HepG2 (cell line): ENCODE measurements around the gene COQ9. TPM values are rescaled to one million over a fixed set of nuclear protein-coding genes. Genes with fewer than 3 reads are reported as not detected.

ENCODE experiments used
- HINFP ChIP-seq: sonication (generic); formaldehyde crosslinking; IDR thresholded peaks from 2 replicates; pipeline ENCODE4 v1.4.0; 2020; ENCODE audit warnings: low read depth, mild to moderate bottlenecking, missing genetic modification reagents
- HNRNPK ChIP-seq: fragments of 200-400 bp; formaldehyde crosslinking; IDR thresholded peaks from 2 replicates; pipeline ENCODE4 v1.6.1; 2018; ENCODE audit warnings: low read length, low read depth, moderate library complexity, mild to moderate bottlenecking; ENCODE audit not compliant: poor library complexity, severe bottlenecking
- NFE2L1 ChIP-seq: sonication (generic); formaldehyde crosslinking; IDR thresholded peaks from 2 replicates; pipeline ENCODE4 v1.4.0; 2020; ENCODE audit warnings: missing genetic modification reagents, mild to moderate bottlenecking, borderline replicate concordance
- SKIL ChIP-seq: sonication (generic); formaldehyde crosslinking; IDR thresholded peaks from 2 replicates; pipeline ENCODE4 v1.8.0; 2022; ENCODE audit warnings: missing genetic modification reagents, mild to moderate bottlenecking, moderate library complexity, borderline replicate concordance
- SMYD3 ChIP-seq: sonication (generic); formaldehyde crosslinking; IDR thresholded peaks from 2 replicates; pipeline ENCODE4 v1.8.1; 2023; ENCODE audit warnings: mild to moderate bottlenecking, missing genetic modification reagents
- SSRP1 ChIP-seq: IDR thresholded peaks from 2 replicates; pipeline ENCODE4 v1.6.1; 2016; ENCODE audit warnings: control low read depth
- TGIF2 ChIP-seq: IDR thresholded peaks from 2 replicates; pipeline ENCODE4 v1.6.1; 2016; ENCODE audit warnings: control low read depth, missing compliant biosample characterization
- ZBTB4 ChIP-seq: sonication (generic); formaldehyde crosslinking; IDR thresholded peaks from 2 replicates; pipeline ENCODE4 v1.4.0; 2020; ENCODE audit warnings: missing genetic modification reagents, mild to moderate bottlenecking, borderline replicate concordance
- ZC3H13 ChIP-seq: sonication (generic); formaldehyde crosslinking; IDR thresholded peaks from 2 replicates; pipeline ENCODE4 v1.8.1; 2023; ENCODE audit warnings: mild to moderate bottlenecking, missing genetic modification reagents, moderate library complexity
- ZFP36 ChIP-seq: fragments of 150-350 bp; IDR thresholded peaks from 2 replicates; pipeline ENCODE4 v1.6.1; 2018; ENCODE audit warnings: borderline replicate concordance, low read length, low read depth; ENCODE audit not compliant: partially characterized antibody
- ZNF317 ChIP-seq: sonication (generic); formaldehyde crosslinking; IDR thresholded peaks from 2 replicates; pipeline ENCODE4 v1.5.0; 2020; ENCODE audit warnings: mild to moderate bottlenecking, missing genetic modification reagents
- ZNF354B ChIP-seq: sonication (generic); formaldehyde crosslinking; IDR thresholded peaks from 2 replicates; pipeline ENCODE4 v1.8.0; 2022; ENCODE audit warnings: mild to moderate bottlenecking, missing genetic modification reagents
- ZNF484 ChIP-seq: sonication (generic); formaldehyde crosslinking; IDR thresholded peaks from 2 replicates; pipeline ENCODE4 v1.5.1; 2020; ENCODE audit warnings: mild to moderate bottlenecking, low read depth, missing genetic modification reagents, borderline replicate concordance
- ZNF549 ChIP-seq: sonication (generic); formaldehyde crosslinking; IDR thresholded peaks from 2 replicates; pipeline ENCODE4 v1.5.0; 2020; ENCODE audit warnings: missing genetic modification reagents
- ZNF713 ChIP-seq: sonication (generic); formaldehyde crosslinking; IDR thresholded peaks from 2 replicates; pipeline ENCODE4 v1.4.0; 2020; ENCODE audit warnings: mild to moderate bottlenecking, missing genetic modification reagents
- ZNF768 ChIP-seq: sonication (generic); formaldehyde crosslinking; IDR thresholded peaks from 2 replicates; pipeline ENCODE4 v1.4.0; 2020; ENCODE audit warnings: missing genetic modification reagents
- ZSCAN21 ChIP-seq: sonication (generic); formaldehyde crosslinking; IDR thresholded peaks from 2 replicates; pipeline ENCODE4 v1.8.0; 2022; ENCODE audit warnings: mild to moderate bottlenecking, missing genetic modification reagents, moderate library complexity, borderline replicate concordance
- polyA plus RNA-seq, 8 experiments: library from polyadenylated mRNA; depleted of rRNA in 3 of 8; stranded (reverse) in 7 of 8; unstranded in 1 of 8; fragments of >200 nt; fragmentation: Illumina TruSeq in 4 of 8; extraction: Trizol in 4 of 8; gene quantifications; 2 replicates each; pipeline versions ENCODE4 v1.2.1 to v1.2.3, GENCODE V29; 2011 to 2016; ENCODE audit warnings: low read depth in 4 of 8, missing spikeins in 1 of 8, mixed read lengths in 1 of 8; ENCODE audit not compliant: insufficient read depth in 1 of 8
- total RNA-seq, 5 experiments: library from RNA; depleted of rRNA; stranded (reverse); fragments of >200 nt; fragmentation: Illumina TruSeq; extraction: Trizol; gene quantifications; 2 replicates each; pipeline ENCODE4 v1.2.3, GENCODE V29; 2016; ENCODE audit warnings: low read depth in 1 of 5

Gene COQ9
- total and polyA plus RNA-seq, 2 of the 13 experiments (the other 11 are each of a cell fraction or from before 2014, with no cell fraction given), result 57.5 to 108 TPM

GRCh38 chr16:57480754-57481230 is 33.5 kb downstream of the COQ9 start (continued):
- TF ChIP-seq SSRP1 (CRISPR knock-in tag) (0 out of 2 replicates have a peak, but pooled peaks have one; percentile 36), ZBTB4 (CRISPR knock-in tag) (0 out of 2 replicates have a peak, but pooled peaks have one; percentile 16), HINFP (CRISPR knock-in tag) (0 out of 2 replicates have a peak, but pooled peaks have one; percentile 7), HNRNPK (no peak), TGIF2 (no peak), NFE2L1 (CRISPR knock-in tag) (0 out of 2 replicates have a peak, but pooled peaks have one; percentile 23), ZNF713 (CRISPR knock-in tag) (peak; percentile 86; the same call in 1 of the 2 replicates), ZFP36 (peak; percentile 80), ZNF317 (peak; percentile 0; the same call in 1 of the 2 replicates), SKIL (CRISPR knock-in tag) (peak; percentile 4; the same call in 1 of the 2 replicates), ZSCAN21 (CRISPR knock-in tag) (no peak), ZNF768 (CRISPR knock-in tag) (peak; percentile 100), ZNF484 (CRISPR knock-in tag) (0 out of 2 replicates have a peak, but pooled peaks have one; percentile 8), ZC3H13 (CRISPR knock-in tag) (no peak), ZNF549 (CRISPR knock-in tag) (no peak), SMYD3 (0 out of 2 replicates have a peak, but pooled peaks have one; percentile 46), ZNF354B (CRISPR knock-in tag) (peak; percentile 46; the same call in 1 of the 2 replicates)
